ENCODE data around the gene FOXJ3.

The FOXJ3 gene

GRCh38 chr1:42348498-42348897, 13.5 kb upstream of the FOXJ3 start:
- Mint-ChIP-seq H3K4me1 (no peaks in the 10 kb centered on the region), H3K9me3 (no peaks in the 10 kb centered on the region), H3K27ac (no peak overlapping the region), H3K36me3 (no peaks in the 10 kb centered on the region), H3K4me3 (no peak overlapping the region)
- ATAC-seq, result no peak
- DNase-seq (ENCODE audit: low spot score in 2 of 2), result no peak

GRCh38 chr1:42343049-42343448, 8.0 kb upstream of the FOXJ3 start:
- DNase-seq (ENCODE audit: low spot score in 2 of 2), result no peak
- H3K36me3 Mint-ChIP-seq, result no peaks in the 10 kb centered on the region
- H3K9me3 Mint-ChIP-seq, result no peaks in the 10 kb centered on the region
- ATAC-seq, result no peak
- no peak overlapping the region for H3K4me3 Mint-ChIP-seq
- H3K4me1 Mint-ChIP-seq, result no peaks in the 10 kb centered on the region
- H3K27ac Mint-ChIP-seq, result no peak overlapping the region

- peaks cover 14% of the 10 kb centered on the region for H3K4me1 Mint-ChIP-seq
- H3K27ac Mint-ChIP-seq, result no peak overlapping the region
- H3K4me3 Mint-ChIP-seq, result no peak overlapping the region
- no peaks in the 10 kb centered on the region for H3K36me3 Mint-ChIP-seq
- no peaks in the 10 kb centered on the region for H3K9me3 Mint-ChIP-seq
- ATAC-seq, result no peak
- no peak for DNase-seq (ENCODE audit: low spot score in 2 of 2)
Observed at GRCh38 chr1:42340901-42341300, 5.9 kb upstream of the FOXJ3 start.

GRCh38 chr1:42340093-42340492, 5.1 kb upstream of the FOXJ3 start:
- DNase-seq (ENCODE audit: low spot score in 2 of 2) (no peak), ATAC-seq (no peak)
- Mint-ChIP-seq H3K9me3 (no peaks in the 10 kb centered on the region), H3K4me3 (no peak overlapping the region), H3K36me3 (no peaks in the 10 kb centered on the region), H3K27ac (no peak overlapping the region), H3K4me1 (peaks cover 17% of the 10 kb centered on the region)

- Mint-ChIP-seq H3K9me3 (no peaks in the 10 kb centered on the region), H3K4me1 (peaks cover 38% of the 10 kb centered on the region), H3K4me3 (no peak overlapping the region), H3K27ac (no peak overlapping the region), H3K36me3 (peaks cover 8% of the 10 kb centered on the region)
- no peak for ATAC-seq
- no peak for DNase-seq (ENCODE audit: low spot score in 2 of 2)
Observed at GRCh38 chr1:42336978-42337377, 1.9 kb upstream of the FOXJ3 start.

GRCh38 chr1:42335809-42336518, 929 bp upstream of the FOXJ3 start:
- peak overlapping the region; percentile 90 for H3K27ac Mint-ChIP-seq
- no peaks in the 10 kb centered on the region for H3K9me3 Mint-ChIP-seq
- peaks cover 8% of the 10 kb centered on the region for H3K36me3 Mint-ChIP-seq
- no peak for ATAC-seq
- H3K4me1 Mint-ChIP-seq, result peaks cover 46% of the 10 kb centered on the region
- DNase-seq (ENCODE audit: low spot score in 2 of 2), result no peak
- H3K4me3 Mint-ChIP-seq, result peak overlapping the region; percentile 84

- peak overlapping the region; percentile 84 for H3K4me3 Mint-ChIP-seq
- H3K36me3 Mint-ChIP-seq, result peaks cover 8% of the 10 kb centered on the region
- peaks cover 55% of the 10 kb centered on the region for H3K4me1 Mint-ChIP-seq
- H3K9me3 Mint-ChIP-seq, result no peaks in the 10 kb centered on the region
- peak overlapping the region; percentile 77 for H3K27ac Mint-ChIP-seq
- peak; percentile 72 for ATAC-seq
- DNase-seq (ENCODE audit: low spot score in 2 of 2), result no peak
Observed at GRCh38 chr1:42334240-42335049, 590 bp downstream of the FOXJ3 start.

GRCh38 chr1:42333662-42334239, 1.3 kb downstream of the FOXJ3 start:
- no peak for DNase-seq (ENCODE audit: low spot score in 2 of 2)
- H3K9me3 Mint-ChIP-seq, result no peaks in the 10 kb centered on the region
- H3K4me1 Mint-ChIP-seq, result peaks cover 59% of the 10 kb centered on the region
- H3K4me3 Mint-ChIP-seq, result peak overlapping the region; percentile 84
- ATAC-seq, result no peak
- H3K27ac Mint-ChIP-seq, result peak overlapping the region; percentile 77
- H3K36me3 Mint-ChIP-seq, result peaks cover 8% of the 10 kb centered on the region

GRCh38 chr1:42332877-42333276, 2.2 kb downstream of the FOXJ3 start:
- DNase-seq (ENCODE audit: low spot score in 2 of 2), result no peak
- Mint-ChIP-seq H3K4me3 (peak overlapping the region; percentile 84), H3K27ac (peak overlapping the region; percentile 3)

GRCh38 chr1:42330215-42330614, 4.8 kb downstream of the FOXJ3 start:
- H3K4me1 Mint-ChIP-seq, result peaks cover 66% of the 10 kb centered on the region
- ATAC-seq (no peak), DNase-seq (ENCODE audit: low spot score in 2 of 2) (no peak)
- no peak overlapping the region for H3K4me3 Mint-ChIP-seq
- H3K36me3 Mint-ChIP-seq, result peaks cover 8% of the 10 kb centered on the region
- no peak overlapping the region for H3K27ac Mint-ChIP-seq
- H3K9me3 Mint-ChIP-seq, result no peaks in the 10 kb centered on the region

More at GRCh38 chr1:42332877-42333276, 2.2 kb downstream of the FOXJ3 start:
- Mint-ChIP-seq H3K9me3 (no peaks in the 10 kb centered on the region), H3K36me3 (peaks cover 8% of the 10 kb centered on the region), H3K4me1 (peaks cover 59% of the 10 kb centered on the region)
- no peak for ATAC-seq

- H3K27ac Mint-ChIP-seq, result no peak overlapping the region
- no peak for DNase-seq (ENCODE audit: low spot score in 2 of 2)
- no peak overlapping the region for H3K4me3 Mint-ChIP-seq
- no peaks in the 10 kb centered on the region for H3K9me3 Mint-ChIP-seq
- H3K36me3 Mint-ChIP-seq, result peaks cover 4% of the 10 kb centered on the region
- peaks cover 71% of the 10 kb centered on the region for H3K4me1 Mint-ChIP-seq
- ATAC-seq, result no peak
Observed at GRCh38 chr1:42328916-42329496, 6.0 kb downstream of the FOXJ3 start.

GRCh38 chr1:42328047-42328625, 6.9 kb downstream of the FOXJ3 start:
- Mint-ChIP-seq H3K9me3 (no peaks in the 10 kb centered on the region), H3K27ac (no peak overlapping the region), H3K4me3 (no peak overlapping the region), H3K4me1 (peaks cover 69% of the 10 kb centered on the region), H3K36me3 (peaks cover 1% of the 10 kb centered on the region)
- ATAC-seq (peak; percentile 26), DNase-seq (ENCODE audit: low spot score in 2 of 2) (no peak)

- H3K4me1 Mint-ChIP-seq, result peaks cover 73% of the 10 kb centered on the region
- no peaks in the 10 kb centered on the region for H3K9me3 Mint-ChIP-seq
- no peak overlapping the region for H3K27ac Mint-ChIP-seq
- ATAC-seq, result no peak
- no peak for DNase-seq (ENCODE audit: low spot score in 2 of 2)
- no peak overlapping the region for H3K4me3 Mint-ChIP-seq
- peaks cover 5% of the 10 kb centered on the region for H3K36me3 Mint-ChIP-seq
Observed at GRCh38 chr1:42325014-42325402, 10.0 kb downstream of the FOXJ3 start.

- Mint-ChIP-seq H3K27ac (no peak overlapping the region), H3K4me3 (no peak overlapping the region), H3K36me3 (peaks cover 5% of the 10 kb centered on the region), H3K4me1 (peaks cover 73% of the 10 kb centered on the region), H3K9me3 (no peaks in the 10 kb centered on the region)
- ATAC-seq (no peak), DNase-seq (ENCODE audit: low spot score in 2 of 2) (no peak)
Observed at GRCh38 chr1:42324398-42325013, 10.5 kb downstream of the FOXJ3 start.

GRCh38 chr1:42323551-42323950, 11.5 kb downstream of the FOXJ3 start:
- DNase-seq (ENCODE audit: low spot score in 2 of 2) (no peak), ATAC-seq (no peak)
- Mint-ChIP-seq H3K9me3 (no peaks in the 10 kb centered on the region), H3K27ac (no peak overlapping the region), H3K36me3 (peaks cover 5% of the 10 kb centered on the region), H3K4me3 (no peak overlapping the region), H3K4me1 (peaks cover 78% of the 10 kb centered on the region)
